NT2/D1 (cell line): ENCODE data around the gene SH2D3C.

Experiments
- SUZ12 ChIP-seq: IDR thresholded peaks from 2 replicates; pipeline ENCODE4 v1.6.1; 2011; ENCODE audit not compliant: insufficient read length, insufficient read depth; ENCODE audit errors: extremely low read depth
- YY1 ChIP-seq: IDR thresholded peaks from 2 replicates; pipeline ENCODE4 v1.6.1; 2011; ENCODE audit not compliant: insufficient read length, insufficient read depth
- ZNF274 ChIP-seq: IDR thresholded peaks from 2 replicates; pipeline ENCODE4 v1.6.1; 2011; ENCODE audit warnings: mild to moderate bottlenecking, low read depth, low read length

DNA sequence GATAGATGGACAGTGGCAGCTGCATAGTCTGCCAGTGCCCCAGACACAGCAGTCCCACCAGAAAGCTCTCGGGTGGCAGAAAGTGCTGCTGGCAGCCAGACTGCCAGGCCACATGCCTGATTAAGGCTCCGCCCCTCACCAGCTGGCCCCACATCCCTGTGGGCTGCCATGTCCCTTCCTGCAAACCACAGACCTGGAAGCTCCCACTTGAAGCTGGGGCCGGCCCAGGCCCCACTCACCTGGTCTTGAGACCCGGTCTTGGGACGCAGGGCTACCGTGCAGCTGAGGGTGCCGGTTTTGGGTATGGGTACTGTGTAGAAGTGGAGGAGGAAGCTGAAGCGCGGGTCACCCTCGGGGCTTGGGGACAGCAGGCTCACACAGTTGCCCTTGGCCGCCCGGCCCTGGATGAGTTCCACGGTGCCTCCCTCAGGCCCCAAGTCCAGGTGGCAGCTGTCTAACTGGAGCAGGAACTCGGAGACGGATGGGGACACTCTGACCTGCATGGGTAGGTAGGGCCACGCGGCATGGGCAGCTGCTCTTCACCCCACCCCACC lies 39.5 kb upstream of the SH2D3C start:
- TF ChIP-seq SUZ12: no peak
- TF ChIP-seq ZNF274: no peak
- no peak for TF ChIP-seq YY1
